GM18861 (cell line): ENCODE data around the gene C6orf89.

Experiments used
- ATAC-seq: cut with Tn5 transposase; IDR thresholded peaks from one replicate; pipeline ENCODE4 v1.9.1; 2021; ENCODE audit not compliant: unreplicated experiment

Gene C6orf89

GRCh38 chr6:36967301-36967700, 81.5 kb downstream of the C6orf89 start:
- ATAC-seq, result no peak

GRCh38 chr6:36967757-36968156, 82.0 kb downstream of the C6orf89 start:
- ATAC-seq, result no peak

GRCh38 chr6:36968266-36968977, 82.7 kb downstream of the C6orf89 start:
- no peak for ATAC-seq

GRCh38 chr6:36969240-36969691, 83.5 kb downstream of the C6orf89 start:
- ATAC-seq, result no peak

- no peak for ATAC-seq
Measured at GRCh38 chr6:36969988-36970891, 84.5 kb downstream of the C6orf89 start.

GRCh38 chr6:36970892-36971842, 85.4 kb downstream of the C6orf89 start:
- ATAC-seq, result no peak

- no peak for ATAC-seq
Measured at GRCh38 chr6:36971921-36972673, 86.3 kb downstream of the C6orf89 start.

- no peak for ATAC-seq
Measured at GRCh38 chr6:36973190-36973589, 87.4 kb downstream of the C6orf89 start.

- ATAC-seq, result no peak
Measured at GRCh38 chr6:36973647-36974046, 87.9 kb downstream of the C6orf89 start.

GRCh38 chr6:36975231-36976006, 89.7 kb downstream of the C6orf89 start:
- no peak for ATAC-seq

GRCh38 chr6:36976007-36976264, 90.2 kb downstream of the C6orf89 start:
- no peak for ATAC-seq

GRCh38 chr6:36976509-36976908, 90.8 kb downstream of the C6orf89 start:
- ATAC-seq, result no peak

- ATAC-seq, result no peak
Measured at GRCh38 chr6:36976931-36977330, 91.2 kb downstream of the C6orf89 start.

GRCh38 chr6:36977470-36977941, 91.8 kb downstream of the C6orf89 start:
- no peak for ATAC-seq
